ENCODE measurements around the gene SMARCD1. TPM values are rescaled to one million over a fixed set of nuclear protein-coding genes. Genes with fewer than 3 reads are reported as not detected.

The SMARCD1 gene
- total RNA-seq, 1 experiment from 2014 or later: 152 TPM

- H3K4me1 Mint-ChIP-seq: peaks cover 31 to 41% of the 10 kb centered on the region in 2 experiments
- no peak overlapping the region for H3K4me2 ChIP-seq (ENCODE audit: insufficient read depth, insufficient read length, low read length)
- no peak overlapping the region for H4K5ac ChIP-seq (ENCODE audit: insufficient read length, low read depth, low read length)
- H3K9me3 Mint-ChIP-seq: no peaks in the 10 kb centered on the region
- TF ChIP-seq CTCF (conservative IDR thresholded peaks at IDR 0.05): no peak
- no peak overlapping the region for H3K4ac ChIP-seq (ENCODE audit: low read depth, low read length)
- no peak overlapping the region for H3T11ph ChIP-seq (ENCODE audit: low read length)
- no peak overlapping the region; the same call in 1 of the 2 replicates for H3K14ac ChIP-seq (ENCODE audit: insufficient read depth, low read length)
- no peak overlapping the region for H4K8ac ChIP-seq (replicated peaks; ENCODE audit: insufficient read length, low read depth, low read length)
- H3K79me1 ChIP-seq (ENCODE audit: insufficient read depth, low read depth, low read length, poor library complexity, severe bottlenecking): no peaks in the 10 kb centered on the region
- no peak overlapping the region for H3K56ac ChIP-seq (ENCODE audit: insufficient read length, low read depth, low read length)
- peaks cover 0 to 5% (median 0%) of the 10 kb centered on the region in 3 experiments; a peak in 2 of 7 replicates for H3K36me3 Mint-ChIP-seq (ENCODE audit: insufficient read depth in 1 of 3, low read depth in 3 of 3)
- H3K4me3 Mint-ChIP-seq: no peak overlapping the region
- no peak overlapping the region for H2BK5ac ChIP-seq (ENCODE audit: insufficient read length, low read length)
- no peaks in the 10 kb centered on the region for H3K9me3 ChIP-seq (ENCODE audit: control insufficient read depth, low read depth, low read length)
- H3K27ac Mint-ChIP-seq: no peak overlapping the region
- no peak overlapping the region for H2BK12ac ChIP-seq (ENCODE audit: insufficient read length, low read depth, low read length)
- H2BK120ac ChIP-seq (ENCODE audit: low read depth, low read length, poor library complexity, severe bottlenecking): no peak overlapping the region
- peaks cover 10% of the 10 kb centered on the region; the same call in 1 of the 2 replicates for H3K4me1 ChIP-seq (ENCODE audit: insufficient read depth, low read length)
- no peak overlapping the region for H4K91ac ChIP-seq (ENCODE audit: insufficient read length, low read depth, low read length)
- H2AK5ac ChIP-seq (ENCODE audit: insufficient read length, low read length): no peak overlapping the region
- no peaks in the 10 kb centered on the region for H4K20me1 ChIP-seq (ENCODE audit: control insufficient read depth, insufficient read depth, insufficient read length)
- H3K23me2 ChIP-seq (ENCODE audit: insufficient read length, low read depth, low read length, poor library complexity, severe bottlenecking): peaks cover 1% of the 10 kb centered on the region
- peaks cover 4% of the 10 kb centered on the region for H3K27me3 Mint-ChIP-seq (ENCODE audit: low read depth)
- H3K23ac ChIP-seq (ENCODE audit: insufficient read length, low read depth, low read length): no peak overlapping the region
- H3K18ac ChIP-seq (ENCODE audit: insufficient read length, low read depth, low read length): no peak overlapping the region
- H3K27me3 ChIP-seq (ENCODE audit: insufficient read depth, low read length): no peaks in the 10 kb centered on the region
- no peak overlapping the region for H2AFZ ChIP-seq (ENCODE audit: low read length)
- H3K9ac ChIP-seq (ENCODE audit: extremely low read depth, insufficient read length, low read length): no peak overlapping the region
- no peak overlapping the region for H3K27ac ChIP-seq (ENCODE audit: insufficient read length, low read depth, low read length)
- no peak overlapping the region for H2BK20ac ChIP-seq (ENCODE audit: low read depth, low read length, poor library complexity, severe bottlenecking)
- H2BK15ac ChIP-seq (ENCODE audit: low read depth, low read length): no peak overlapping the region
- no peaks in the 10 kb centered on the region for H3K79me2 ChIP-seq (ENCODE audit: insufficient read depth, low read length)
- DNase-seq: no peak
- no CpG with 5 or more reads among the region's 17 CpGs for WGBS (ENCODE audit: extremely low coverage, insufficient read length, low lambda C conversion rate)
Measured at GRCh38 chr12:50107416-50108268, 22.5 kb downstream of the SMARCD1 start.

All from H9 (cell line).